IMR-90 (cell line): ENCODE measurements around the gene TAF3. TPM values are rescaled to one million over a fixed set of nuclear protein-coding genes. Genes with fewer than 3 reads are reported as not detected.

Source experiments
- ATAC-seq: fragments of 200-7000 bp; cut with Tn5 transposase; 2 replicates; pipeline ENCODE4 v1.9.1; 2020; ENCODE audit warnings: low read depth, mild to moderate bottlenecking, moderate library complexity
- BruUV-seq: library from RNA; stranded (reverse); fragments of 400-500 nt; replicated peaks from 2 replicates; lab custom pipeline; 2021; lab: Mats Ljungman, UMichigan
- CTCF ChIA-PET: fragments of 300-600 bp; formaldehyde crosslinking; extraction: SDS; loops from one replicate; lab custom pipeline; 2021; ENCODE audit warnings: antibody characterized with exemption; lab: Yijun Ruan, JAX
- POLR2A ChIA-PET: fragments of 300-600 bp; sonication (Branson Sonifier 250); formaldehyde crosslinking; loops from one replicate; lab custom pipeline; 2022; ENCODE audit warnings: antibody characterized with exemption; ENCODE audit not compliant: unreplicated experiment; lab: Charles Lee
- DNase-seq: peaks from one replicate; pipeline ENCODE4 v3.0.0; 2013
- H2AFZ ChIP-seq: replicated peaks from 2 replicates; pipeline ENCODE3; 2013; ENCODE audit warnings: low read length, mild to moderate bottlenecking; ENCODE audit not compliant: poor library complexity
- H2AK5ac ChIP-seq: 2 replicates; pipeline ENCODE4 v1.6.1; 2013; ENCODE audit warnings: low read depth, low read length, inconsistent platforms
- H2AK9ac ChIP-seq: replicated peaks from 2 replicates; pipeline ENCODE3; 2013; ENCODE audit warnings: mild to moderate bottlenecking, low read depth, low read length, moderate library complexity; ENCODE audit not compliant: poor library complexity
- H2BK120ac ChIP-seq: 2 replicates; pipeline ENCODE4 v1.6.1; 2013; ENCODE audit warnings: low read depth, low read length, inconsistent platforms
- H2BK15ac ChIP-seq: 3 replicates; pipeline ENCODE4 v1.6.1; 2013; ENCODE audit warnings: low read depth, low read length, inconsistent platforms
- H2BK20ac ChIP-seq: 2 replicates; pipeline ENCODE4 v1.6.1; 2013; ENCODE audit warnings: low read depth, mild to moderate bottlenecking, inconsistent platforms, low read length, moderate library complexity
- H2BK5ac ChIP-seq: 2 replicates; pipeline ENCODE4 v1.6.1; 2013; ENCODE audit warnings: mild to moderate bottlenecking, low read depth, low read length, inconsistent platforms; ENCODE audit not compliant: poor library complexity, severe bottlenecking
- H3K14ac ChIP-seq: replicated peaks from 2 replicates; pipeline ENCODE4 v1.6.1; 2013; ENCODE audit warnings: low read depth, low read length, inconsistent platforms
- H3K18ac ChIP-seq: 2 replicates; pipeline ENCODE4 v1.6.1; 2013; ENCODE audit warnings: low read depth, low read length, control low read depth
- H3K23ac ChIP-seq: 2 replicates; pipeline ENCODE4 v1.6.1; 2013; ENCODE audit warnings: low read depth, low read length, inconsistent platforms
- H3K27ac ChIP-seq: 2 replicates; pipeline ENCODE4 v1.5.1; 2013; ENCODE audit warnings: mild to moderate bottlenecking, control low read depth, low read length; ENCODE audit not compliant: insufficient read depth
- H3K27me3 ChIP-seq: 2 replicates; pipeline ENCODE4 v1.6.1; 2013; ENCODE audit warnings: low read length; ENCODE audit not compliant: control insufficient read depth, insufficient read depth
- H3K36me3 ChIP-seq: 2 replicates; pipeline ENCODE4 v1.6.1; 2013; ENCODE audit warnings: low read length, mixed read lengths; ENCODE audit not compliant: control insufficient read depth, insufficient read depth
- H3K4ac ChIP-seq: 2 replicates; pipeline ENCODE4 v1.6.1; 2013; ENCODE audit warnings: low read depth, low read length, inconsistent platforms
- H3K4me1 ChIP-seq: 2 replicates; pipeline ENCODE4 v1.6.1; 2013; ENCODE audit warnings: low read length, mixed read lengths; ENCODE audit not compliant: control insufficient read depth, insufficient read depth
- H3K4me2 ChIP-seq: 2 replicates; pipeline ENCODE4 v1.6.1; 2013; ENCODE audit warnings: low read depth, mild to moderate bottlenecking, control low read depth, low read length, moderate library complexity
- H3K4me3 ChIP-seq: 2 replicates; pipeline ENCODE4 v1.5.1; 2013; ENCODE audit warnings: low read depth, mild to moderate bottlenecking, control low read depth, low read length, moderate library complexity; ENCODE audit not compliant: insufficient read depth
- H3K56ac ChIP-seq: 2 replicates; pipeline ENCODE4 v1.6.1; 2013; ENCODE audit warnings: low read length, inconsistent platforms; ENCODE audit not compliant: insufficient read depth; ENCODE audit errors: extremely low read depth
- H3K79me1 ChIP-seq, 2 experiments: 2 replicates each; pipeline ENCODE4 v1.6.1; 2013; ENCODE audit warnings: low read length in 2 of 2, inconsistent platforms in 1 of 2, low read depth in 1 of 2
- H3K9ac ChIP-seq: 2 replicates; pipeline ENCODE4 v1.6.1; 2013; ENCODE audit warnings: low read depth, low read length, control low read depth
- H3K9me1 ChIP-seq: 2 replicates; pipeline ENCODE4 v1.6.1; 2013; ENCODE audit warnings: low read length, inconsistent platforms; ENCODE audit not compliant: insufficient read depth
- H3K9me3 ChIP-seq: 2 replicates; pipeline ENCODE4 v1.6.1; 2013; ENCODE audit warnings: low read length; ENCODE audit not compliant: control insufficient read depth, insufficient read depth
- H4K20me1 ChIP-seq: 2 replicates; pipeline ENCODE4 v1.6.1; 2013; ENCODE audit warnings: low read length, inconsistent platforms; ENCODE audit not compliant: insufficient read depth
- H4K5ac ChIP-seq: 2 replicates; pipeline ENCODE4 v1.6.1; 2013; ENCODE audit warnings: mild to moderate bottlenecking, low read depth, low read length, control low read depth
- H4K8ac ChIP-seq, 2 experiments: 2 replicates each; pipeline ENCODE4 v1.6.1; 2013; ENCODE audit warnings: low read depth in 2 of 2, low read length in 2 of 2, control low read depth in 1 of 2, inconsistent platforms in 1 of 2
- H4K91ac ChIP-seq: 2 replicates; pipeline ENCODE4 v1.6.1; 2013; ENCODE audit warnings: low read depth, low read length, inconsistent platforms; ENCODE audit not compliant: insufficient read depth
- BHLHE40 ChIP-seq: fragments of 150-350 bp; IDR thresholded peaks from 2 replicates; pipeline ENCODE4 v1.6.1; 2016; ENCODE audit warnings: mild to moderate bottlenecking, low read depth, low read length
- CEBPB ChIP-seq: IDR thresholded peaks from 2 replicates; pipeline ENCODE4 v1.6.1; 2012; ENCODE audit warnings: low read depth, low read length, improper control_type of control experiment
- CHD1 ChIP-seq: IDR thresholded peaks from 2 replicates; pipeline ENCODE4 v1.6.1; 2012; ENCODE audit warnings: low read depth, low read length, improper control_type of control experiment
- CTCF ChIP-seq: conservative IDR thresholded peaks from 2 replicates; pipeline ENCODE4 v1.5.1; 2012; ENCODE audit warnings: mild to moderate bottlenecking, low read depth, low read length, improper control_type of control experiment
- ELK1 ChIP-seq: fragments of 150-350 bp; IDR thresholded peaks from 2 replicates; pipeline ENCODE4 v1.6.1; 2016; ENCODE audit warnings: low read depth, mild to moderate bottlenecking, low read length, moderate library complexity, borderline replicate concordance
- FOS ChIP-seq: fragments of 150-350 bp; IDR thresholded peaks from 2 replicates; pipeline ENCODE4 v1.6.1; 2016; ENCODE audit warnings: low read depth, low read length
- MAFK ChIP-seq: IDR thresholded peaks from 2 replicates; pipeline ENCODE4 v1.6.1; 2012; ENCODE audit warnings: low read depth, low read length, improper control_type of control experiment
- MAZ ChIP-seq: IDR thresholded peaks from 2 replicates; pipeline ENCODE4 v1.6.1; 2012; ENCODE audit warnings: low read depth, mild to moderate bottlenecking, low read length, improper control_type of control experiment, moderate library complexity, borderline replicate concordance
- MXI1 ChIP-seq: IDR thresholded peaks from 2 replicates; pipeline ENCODE4 v1.6.1; 2012; ENCODE audit warnings: low read depth, mild to moderate bottlenecking, low read length, moderate library complexity, borderline replicate concordance
- NFE2L2 ChIP-seq: fragments of 150-350 bp; IDR thresholded peaks from 2 replicates; pipeline ENCODE4 v1.6.1; 2016; ENCODE audit warnings: low read depth, mild to moderate bottlenecking, low read length
- POLR2A ChIP-seq: IDR thresholded peaks from 2 replicates; pipeline ENCODE4 v1.6.1; 2012; ENCODE audit warnings: mild to moderate bottlenecking, low read depth, low read length
- RAD21 ChIP-seq: IDR thresholded peaks from 2 replicates; pipeline ENCODE4 v1.6.1; 2012; ENCODE audit warnings: low read length, improper control_type of control experiment
- RCOR1 ChIP-seq: IDR thresholded peaks from 2 replicates; pipeline ENCODE4 v1.6.1; 2012; ENCODE audit warnings: mild to moderate bottlenecking, low read length, improper control_type of control experiment; ENCODE audit not compliant: insufficient replicate concordance
- RFX5 ChIP-seq: IDR thresholded peaks from 2 replicates; pipeline ENCODE4 v1.8.0; 2012; ENCODE audit warnings: low read depth, mild to moderate bottlenecking, low read length, moderate library complexity
- SMC3 ChIP-seq: fragments of 150-350 bp; IDR thresholded peaks from 2 replicates; pipeline ENCODE4 v1.6.1; 2016; ENCODE audit warnings: low read depth, mild to moderate bottlenecking, antibody characterized with exemption, low read length, moderate library complexity
- USF2 ChIP-seq: fragments of 150-350 bp; IDR thresholded peaks from 2 replicates; pipeline ENCODE4 v1.6.1; 2017; ENCODE audit warnings: mild to moderate bottlenecking, antibody characterized with exemption, low read length, low read depth
- WGBS, 2 experiments: methylation state at CpG; one replicate each; pipeline versions ENCODE4 v1.1.5 to v1.1.7; 2013; ENCODE audit warnings: missing lambda C conversion rate in 2 of 2; ENCODE audit not compliant: insufficient read length in 1 of 2; ENCODE audit errors: extremely low coverage in 2 of 2; 5-methylcytosine and 5-hydroxymethylcytosine counted together
- dilution Hi-C: fragments of 300-500 bp; cut with HindIII; formaldehyde crosslinking; loops from one replicate; pipeline ENCODE4 v1.14.3; 2018; ENCODE audit warnings: low sequenced_read_pairs; ENCODE audit not compliant: unreplicated experiment
- in situ Hi-C: fragments of 300-500 bp; cut with MboI; formaldehyde crosslinking; loops from 3 replicates; pipeline ENCODE4 v1.14.3; 2019; ENCODE audit warnings: low sequenced_read_pairs, inconsistent platforms, mixed read lengths
- intact Hi-C: fragments of 100-400 bp; cut with micrococcal nuclease; formaldehyde crosslinking; loops from 2 replicates; pipeline ENCODE4 v1.10.0; 2022
- polyA plus RNA-seq, 3 experiments: library from polyadenylated mRNA; depleted of rRNA; stranded (reverse); fragments of >200 nt; gene quantifications; 2 replicates each; pipeline ENCODE4 v1.2.3, GENCODE V29; 2012; ENCODE audit warnings: low replicate concordance in 1 of 3
- total RNA-seq: library from RNA; depleted of rRNA; stranded (reverse); fragments of >200 nt; gene quantifications from 2 replicates; pipeline ENCODE4 v1.2.3, GENCODE V29; 2012

The TAF3 gene
- total and polyA plus RNA-seq, 2 of the 4 experiments (the other 2 are of a cell fraction) = 1.4 to 2.3 TPM

GRCh38 chr10:7866176-7866575, 47.9 kb downstream of the TAF3 start:
- intact Hi-C loops (no loop called here), in situ Hi-C loops (loop anchor here (5.0 kb wide), 1 partner anchor 1436 kb away; no protein-coding TSS in a partner anchor), dilution Hi-C loops (no loop called here)
- peaks cover 9% of the 10 kb centered on the region; the same call in 1 of the 2 replicates for H3K9me1 ChIP-seq
- no peak overlapping the region for H3K18ac ChIP-seq
- H3K27me3 ChIP-seq = no peaks in the 10 kb centered on the region
- DNase-seq (peak; percentile 35), ATAC-seq (no peak)
- no peak overlapping the region for H3K56ac ChIP-seq
- H3K27ac ChIP-seq = no peak overlapping the region
- no peaks in the 10 kb centered on the region for H3K4me1 ChIP-seq
- no peak overlapping the region for H2AK5ac ChIP-seq
- H2BK120ac ChIP-seq = no peak overlapping the region
- peaks cover 5 to 17% of the 10 kb centered on the region in 2 experiments for H3K79me1 ChIP-seq
- no peak overlapping the region for H2AFZ ChIP-seq
- BruUV-seq = no TSS peak
- H2AK9ac ChIP-seq = no peak overlapping the region
- H4K8ac ChIP-seq = no peak overlapping the region
- H4K5ac ChIP-seq = no peak overlapping the region
- no peaks in the 10 kb centered on the region for H3K36me3 ChIP-seq
- no peak overlapping the region for H3K4ac ChIP-seq
- peaks cover 2% of the 10 kb centered on the region; the same call in 1 of the 2 replicates for H3K9me3 ChIP-seq
- no peak overlapping the region for H3K14ac ChIP-seq
- no peak overlapping the region for H2BK15ac ChIP-seq
- H3K4me3 ChIP-seq = no peak overlapping the region
- no peak overlapping the region for H4K91ac ChIP-seq
- no peak overlapping the region for H2BK20ac ChIP-seq
- H3K4me2 ChIP-seq = no peak overlapping the region
- TF ChIP-seq CHD1 = no peak
- TF ChIP-seq CEBPB = no peak
- no peak for TF ChIP-seq RFX5
- no peak for TF ChIP-seq RCOR1
- no peak for TF ChIP-seq CTCF
- TF ChIP-seq BHLHE40 = no peak
- TF ChIP-seq MAZ = no peak
- TF ChIP-seq FOS = no peak
- no peak for TF ChIP-seq RAD21
- no peak for TF ChIP-seq MXI1
- no peak for TF ChIP-seq USF2
- TF ChIP-seq SMC3 = no peak
- no peak for TF ChIP-seq MAFK
- no peak for TF ChIP-seq ELK1
- TF ChIP-seq NFE2L2 = no peak
- TF ChIP-seq POLR2A = no peak
- H4K20me1 ChIP-seq = peaks cover 7% of the 10 kb centered on the region; the same call in 1 of the 2 replicates
- ChIA-PET CTCF (no interaction called here), POLR2A (no interaction called here)
- no peak overlapping the region for H3K23ac ChIP-seq
- WGBS, 2 experiments = 92% methylated on average over 4 of the region's 7 CpGs; no CpG with 5 or more reads in 1 of the 2 experiments
- H2BK5ac ChIP-seq = no peak overlapping the region
- no peak overlapping the region for H3K9ac ChIP-seq
